C4-2B (cell line): ENCODE data around the gene SUSD1.

Source experiments
- ZFX ChIP-seq: fragments of 450-650 bp; IDR thresholded peaks from 2 replicates; pipeline ENCODE4 v1.6.1; 2017
- TF ChIP-seq, protein P1 (sequence below): fragments of 450-650 bp; conservative IDR thresholded peaks from 2 replicates; pipeline ENCODE4 v1.5.1; 2017; ENCODE audit warnings: mild to moderate bottlenecking

DNA sequence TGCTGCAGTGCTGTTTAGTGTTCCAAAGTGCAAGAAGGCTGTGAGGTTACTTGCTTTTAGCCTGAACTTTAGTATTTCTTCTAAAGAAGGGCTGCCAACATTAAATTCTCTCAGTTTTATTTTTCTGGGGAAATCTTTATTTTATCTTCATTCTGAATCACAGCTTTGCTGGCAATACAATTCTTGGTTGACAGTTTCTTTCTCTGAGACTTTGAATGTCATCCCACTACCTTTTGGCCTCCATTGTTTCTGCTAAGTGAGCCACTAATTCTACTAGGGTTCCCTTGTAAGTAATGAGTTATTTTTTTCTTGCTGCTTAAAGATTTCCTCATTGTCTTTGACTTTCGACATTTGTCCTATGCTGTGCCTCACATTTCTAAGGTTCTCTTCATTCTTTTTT, 32.4 kb upstream of the SUSD1 start:
- TF ChIP-seq, protein P1, sequence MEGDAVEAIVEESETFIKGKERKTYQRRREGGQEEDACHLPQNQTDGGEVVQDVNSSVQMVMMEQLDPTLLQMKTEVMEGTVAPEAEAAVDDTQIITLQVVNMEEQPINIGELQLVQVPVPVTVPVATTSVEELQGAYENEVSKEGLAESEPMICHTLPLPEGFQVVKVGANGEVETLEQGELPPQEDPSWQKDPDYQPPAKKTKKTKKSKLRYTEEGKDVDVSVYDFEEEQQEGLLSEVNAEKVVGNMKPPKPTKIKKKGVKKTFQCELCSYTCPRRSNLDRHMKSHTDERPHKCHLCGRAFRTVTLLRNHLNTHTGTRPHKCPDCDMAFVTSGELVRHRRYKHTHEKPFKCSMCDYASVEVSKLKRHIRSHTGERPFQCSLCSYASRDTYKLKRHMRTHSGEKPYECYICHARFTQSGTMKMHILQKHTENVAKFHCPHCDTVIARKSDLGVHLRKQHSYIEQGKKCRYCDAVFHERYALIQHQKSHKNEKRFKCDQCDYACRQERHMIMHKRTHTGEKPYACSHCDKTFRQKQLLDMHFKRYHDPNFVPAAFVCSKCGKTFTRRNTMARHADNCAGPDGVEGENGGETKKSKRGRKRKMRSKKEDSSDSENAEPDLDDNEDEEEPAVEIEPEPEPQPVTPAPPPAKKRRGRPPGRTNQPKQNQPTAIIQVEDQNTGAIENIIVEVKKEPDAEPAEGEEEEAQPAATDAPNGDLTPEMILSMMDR = no peak
- no peak for TF ChIP-seq ZFX
